Esophagus muscularis mucosa (tissue), 4 donors: Measurements from ENCODE around the gene GIMAP4. TPM values are rescaled to one million over a fixed set of nuclear protein-coding genes. Genes with fewer than 3 reads are reported as not detected.
"Not testable (repeated sequence)": the region's sequence is repeated elsewhere in the genome, so short reads cannot be mapped to it uniquely, and the experiment has no call there.

Experiments used
- DNase-seq: peaks from one replicate; pipeline ENCODE4 v3.0.0-alpha.2; 2017; ENCODE audit errors: extremely low spot score
- H3K27ac ChIP-seq, 4 donors: fragments of 200-600 bp; sonication (generic); replicated peaks in 1 of 4; 1 replicate in 3 of 4; 2 replicates in 1 of 4; pipeline ENCODE4 v1.5.1; 2016 to 2019; ENCODE audit warnings: mild to moderate bottlenecking in 1 of 4
- H3K27me3 ChIP-seq, 4 donors: fragments of 200-600 bp; sonication (generic); one replicate each; pipeline versions ENCODE4 v1.5.1 to v1.6.0; 2016 to 2019
- H3K36me3 ChIP-seq, 4 donors: fragments of 200-600 bp; sonication (generic); one replicate each; pipeline ENCODE4 v1.5.1; 2016 to 2019
- H3K4me1 ChIP-seq, 4 donors: fragments of 200-600 bp; sonication (generic); one replicate each; pipeline ENCODE4 v1.5.1; 2016 to 2019
- H3K4me3 ChIP-seq, 4 donors: fragments of 200-600 bp; sonication (generic); 1 replicate in 2 of 4; 2 replicates in 2 of 4; pipeline ENCODE4 v1.5.1; 2016 to 2019; ENCODE audit warnings: mild to moderate bottlenecking in 4 of 4, moderate library complexity in 1 of 4
- H3K9me3 ChIP-seq, 4 donors: fragments of 200-600 bp; sonication (generic); 1 replicate in 3 of 4; 2 replicates in 1 of 4; pipeline ENCODE4 v1.5.1; 2016 to 2019
- EP300 ChIP-seq: sonication (generic); formaldehyde crosslinking; IDR thresholded peaks from one replicate; pipeline ENCODE4 v1.6.1; 2017; ENCODE audit warnings: antibody characterized with exemption
- POLR2A ChIP-seq: fragments of 450-650 bp; IDR thresholded peaks from one replicate; pipeline ENCODE4 v1.6.1; 2017; ENCODE audit warnings: antibody characterized with exemption, moderate library complexity, mild to moderate bottlenecking, low read depth
- POLR2AphosphoS5 ChIP-seq, 2 donors: sonication (generic); formaldehyde crosslinking; IDR thresholded peaks; one replicate each; pipeline ENCODE4 v1.6.1; 2017; ENCODE audit warnings: antibody characterized with exemption in 2 of 2
- WGBS: methylation state at CpG from one replicate; pipeline ENCODE4 v1.1.5; 2018; 5-methylcytosine and 5-hydroxymethylcytosine counted together
- intact Hi-C: fragments of 100-400 bp; cut with DNase I; formaldehyde crosslinking; loops from one replicate; pipeline ENCODE4 v1.15.1; 2023
- total RNA-seq, 4 donors: library from RNA; depleted of rRNA; stranded (reverse); fragments of >200 nt; gene quantifications; one replicate each; pipeline versions ENCODE4 v1.1.0 to v1.2.1, GENCODE V29; 2016
- TF ChIP-seq, protein P1 (sequence below), 3 experiments: fragments of 200-600 bp in 2 of 3; fragments of 450-650 bp in 1 of 3; sonication (generic) in 2 of 3; IDR thresholded peaks; one replicate each; pipeline ENCODE4 v1.5.1; 2017 to 2019; ENCODE audit warnings: antibody characterized with exemption in 3 of 3, mild to moderate bottlenecking in 2 of 3, moderate library complexity in 1 of 3

The GIMAP4 gene
- total RNA-seq, 4 donors from 2014 or later: 18.3 to 35.3 (median 31.1) TPM

DNA sequence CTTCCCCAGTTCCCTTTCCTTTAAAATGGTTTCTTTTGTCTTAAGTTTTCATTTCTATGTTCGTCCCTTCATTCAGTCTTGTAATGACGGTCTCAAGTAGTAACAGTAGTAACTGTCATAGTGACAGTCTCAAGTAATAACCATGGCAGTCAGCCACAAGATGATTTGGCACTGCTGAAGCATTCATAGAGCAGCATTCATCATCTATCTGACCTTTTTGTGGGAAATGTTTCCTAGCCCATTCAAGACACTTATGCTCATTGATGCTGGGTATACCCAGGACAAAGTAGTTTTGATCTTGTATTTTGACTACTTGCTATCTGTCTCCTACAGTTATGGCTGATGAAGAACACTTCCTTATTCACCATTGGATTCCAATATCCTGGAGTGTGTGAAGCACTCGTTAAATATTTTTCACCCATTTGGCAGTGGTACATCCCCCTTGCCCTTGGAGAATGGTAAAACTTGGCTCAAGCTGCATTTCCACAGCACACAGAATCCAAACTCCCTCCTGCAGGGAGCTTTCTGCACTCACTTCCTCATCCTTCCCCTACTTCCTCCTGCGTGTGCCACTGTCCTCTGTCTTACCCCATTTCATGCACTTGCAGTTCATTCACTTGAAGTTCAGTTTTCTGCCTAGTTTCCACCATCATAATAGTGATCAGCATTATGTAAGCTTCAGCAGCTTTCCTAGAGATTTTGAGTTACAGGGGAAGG lies 19.0 kb downstream of the GIMAP4 start:
- Histone ChIP-seq H3K27ac (peak overlapping the region; percentile 10 to 67 (median 34)), H3K9me3 (peaks cover 0 to 3% (median under 1%) of the 10 kb centered on the region in 4 donors), H3K4me3 (no peak overlapping the region), H3K36me3 (no peaks in the 10 kb centered on the region), H3K4me1 (peaks cover 0 to 10% (median 5%) of the 10 kb centered on the region in 4 donors), H3K27me3 (no peaks in the 10 kb centered on the region)
- WGBS: 57% methylated on average over 4 of the region's 4 CpGs
- intact Hi-C loops: no loop called here
- TF ChIP-seq EP300 (no peak), POLR2A (no peak), POLR2AphosphoS5 (IDR thresholded peaks at IDR 0.05) (no peak)
- TF ChIP-seq, protein P1, sequence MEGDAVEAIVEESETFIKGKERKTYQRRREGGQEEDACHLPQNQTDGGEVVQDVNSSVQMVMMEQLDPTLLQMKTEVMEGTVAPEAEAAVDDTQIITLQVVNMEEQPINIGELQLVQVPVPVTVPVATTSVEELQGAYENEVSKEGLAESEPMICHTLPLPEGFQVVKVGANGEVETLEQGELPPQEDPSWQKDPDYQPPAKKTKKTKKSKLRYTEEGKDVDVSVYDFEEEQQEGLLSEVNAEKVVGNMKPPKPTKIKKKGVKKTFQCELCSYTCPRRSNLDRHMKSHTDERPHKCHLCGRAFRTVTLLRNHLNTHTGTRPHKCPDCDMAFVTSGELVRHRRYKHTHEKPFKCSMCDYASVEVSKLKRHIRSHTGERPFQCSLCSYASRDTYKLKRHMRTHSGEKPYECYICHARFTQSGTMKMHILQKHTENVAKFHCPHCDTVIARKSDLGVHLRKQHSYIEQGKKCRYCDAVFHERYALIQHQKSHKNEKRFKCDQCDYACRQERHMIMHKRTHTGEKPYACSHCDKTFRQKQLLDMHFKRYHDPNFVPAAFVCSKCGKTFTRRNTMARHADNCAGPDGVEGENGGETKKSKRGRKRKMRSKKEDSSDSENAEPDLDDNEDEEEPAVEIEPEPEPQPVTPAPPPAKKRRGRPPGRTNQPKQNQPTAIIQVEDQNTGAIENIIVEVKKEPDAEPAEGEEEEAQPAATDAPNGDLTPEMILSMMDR (IDR thresholded peaks at IDR 0.05): no peak
- no peak for DNase-seq

DNA sequence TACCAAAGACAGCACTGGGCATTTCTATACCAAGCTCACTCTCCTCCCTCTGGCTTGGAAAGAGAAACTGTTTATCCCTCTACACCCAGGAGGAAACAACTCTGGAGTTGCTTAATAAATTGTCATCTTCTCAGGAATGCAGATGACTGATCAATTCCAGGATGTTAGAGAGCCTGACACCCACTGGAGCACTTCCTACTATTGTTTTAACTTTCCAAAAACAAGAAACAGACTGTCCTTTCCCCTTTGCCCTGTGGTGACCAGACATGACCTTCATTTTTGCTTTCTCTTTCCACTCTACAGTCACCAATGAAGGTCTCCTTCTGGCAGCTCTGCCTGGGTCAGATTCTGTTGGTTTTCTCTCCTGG lies 19.6 kb downstream of the GIMAP4 start:
- TF ChIP-seq POLR2A (no peak), POLR2AphosphoS5 (IDR thresholded peaks at IDR 0.05) (peak; percentile 43 to 65)
- TF ChIP-seq, protein P1 (IDR thresholded peaks at IDR 0.05): no peak
- H3K27me3 ChIP-seq: no peaks in the 10 kb centered on the region
- peak overlapping the region; percentile 44 to 67 (median 58) for H3K27ac ChIP-seq
- no peak for DNase-seq
- H3K4me3 ChIP-seq: no peak overlapping the region
- peaks cover 0 to 10% (median 5%) of the 10 kb centered on the region in 4 donors for H3K4me1 ChIP-seq
- H3K9me3 ChIP-seq: peaks cover 0 to 1% (median 0%) of the 10 kb centered on the region in 4 donors
- no peaks in the 10 kb centered on the region for H3K36me3 ChIP-seq
- intact Hi-C loops: no loop called here

DNA sequence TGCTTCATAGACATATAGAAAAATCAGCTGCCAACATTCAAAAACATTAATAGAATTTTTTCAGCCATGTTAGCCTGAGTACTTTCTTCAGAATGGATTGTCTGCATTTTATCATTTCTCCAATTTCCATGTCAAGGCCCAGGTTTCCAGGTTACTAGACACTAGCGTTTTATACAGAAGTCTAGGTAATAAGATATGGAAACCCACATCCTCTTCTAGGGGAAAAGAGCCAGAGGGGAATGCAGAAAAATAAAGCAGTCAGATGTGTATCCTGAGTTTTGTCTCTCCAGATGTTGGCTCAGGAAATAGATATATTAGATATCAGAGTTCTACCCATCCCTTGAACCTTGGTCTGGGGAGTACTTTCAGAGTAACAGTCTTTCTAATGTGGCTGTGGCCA lies 20.4 kb downstream of the GIMAP4 start:
- Histone ChIP-seq H3K4me3 (no peak overlapping the region), H3K4me1 (peaks cover 0 to 10% (median 5%) of the 10 kb centered on the region in 4 donors), H3K9me3 (peaks cover 0 to 6% (median 5%) of the 10 kb centered on the region in 4 donors), H3K27ac (peak overlapping the region; percentile 44 to 67 (median 58)), H3K27me3 (no peaks in the 10 kb centered on the region), H3K36me3 (no peaks in the 10 kb centered on the region)
- TF ChIP-seq EP300: no peak
- TF ChIP-seq POLR2A: no peak
- TF ChIP-seq POLR2AphosphoS5 (IDR thresholded peaks at IDR 0.05): no peak
- TF ChIP-seq, protein P1 (IDR thresholded peaks at IDR 0.05): no peak
- 69% methylated on average over 1 of the region's 1 CpG for WGBS
- DNase-seq: no peak
- intact Hi-C loops: no loop called here

DNA sequence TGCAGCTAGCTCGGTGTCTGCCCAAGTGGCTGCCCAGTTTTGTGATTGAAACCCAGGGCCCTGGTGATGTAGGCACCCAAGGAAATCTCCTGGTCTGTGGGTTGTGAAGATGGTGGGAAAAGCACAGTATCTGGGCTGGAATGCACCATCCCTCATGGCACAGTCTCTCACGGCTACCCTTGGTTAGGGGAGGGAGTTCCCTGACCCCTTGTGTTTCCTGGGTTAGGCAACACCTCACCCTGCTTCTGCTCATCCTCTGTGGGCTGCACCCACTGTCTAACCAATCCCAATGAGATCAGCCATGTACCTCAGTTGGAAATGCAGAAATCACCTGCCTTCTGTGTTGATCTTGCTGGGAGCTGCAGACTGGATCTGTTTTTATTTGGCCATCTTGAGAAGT lies 27.6 kb downstream of the GIMAP4 start:
- TF ChIP-seq POLR2A (no peak), POLR2AphosphoS5 (IDR thresholded peaks at IDR 0.05) (no peak), EP300 (no peak)
- TF ChIP-seq, protein P1 (IDR thresholded peaks at IDR 0.05): no peak
- Histone ChIP-seq H3K36me3 (no peaks in the 10 kb centered on the region), H3K9me3 (peaks cover 0 to 19% (median 12%) of the 10 kb centered on the region in 4 donors), H3K4me1 (peaks cover 0 to 4% (median 0%) of the 10 kb centered on the region in 4 donors), H3K27ac (no peak overlapping the region), H3K27me3 (peaks cover 0 to 15% (median 0%) of the 10 kb centered on the region in 4 donors), H3K4me3 (no peak overlapping the region)
- DNase-seq: no peak
- WGBS: 54% methylated on average over 2 of the region's 2 CpGs
- intact Hi-C loops: no loop called here

DNA sequence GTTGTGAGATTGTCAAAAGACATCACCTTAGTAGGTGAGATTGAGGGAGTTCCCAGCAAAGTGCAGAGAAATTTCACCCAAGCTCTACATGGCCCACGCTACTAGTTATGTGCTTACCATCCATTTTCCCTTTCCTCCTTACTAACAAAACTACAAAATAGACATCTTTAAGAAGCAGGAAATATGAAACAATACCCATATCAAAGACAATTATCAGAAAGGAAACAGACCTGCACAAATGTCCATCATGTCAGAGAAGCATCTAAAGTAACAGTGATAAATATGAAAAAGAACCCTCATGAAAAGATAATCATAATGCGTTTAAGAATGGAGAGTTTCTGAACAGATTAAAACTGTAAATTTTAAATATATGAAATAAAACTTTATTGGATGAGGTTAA lies 28.2 kb downstream of the GIMAP4 start:
- Histone ChIP-seq H3K27me3 (peaks cover 0 to 15% (median 0%) of the 10 kb centered on the region in 4 donors), H3K4me1 (peaks cover 0 to 4% (median 0%) of the 10 kb centered on the region in 4 donors), H3K4me3 (no peak overlapping the region), H3K36me3 (no peaks in the 10 kb centered on the region), H3K27ac (no peak overlapping the region), H3K9me3 (peaks cover 0 to 19% (median 12%) of the 10 kb centered on the region in 4 donors)
- no peak for TF ChIP-seq EP300
- TF ChIP-seq POLR2A: no peak
- no peak for TF ChIP-seq POLR2AphosphoS5 (IDR thresholded peaks at IDR 0.05)
- TF ChIP-seq, protein P1 (IDR thresholded peaks at IDR 0.05): no peak
- no peak for DNase-seq
- WGBS: 81% methylated on average over 2 of the region's 2 CpGs
- intact Hi-C loops: no loop called here

DNA sequence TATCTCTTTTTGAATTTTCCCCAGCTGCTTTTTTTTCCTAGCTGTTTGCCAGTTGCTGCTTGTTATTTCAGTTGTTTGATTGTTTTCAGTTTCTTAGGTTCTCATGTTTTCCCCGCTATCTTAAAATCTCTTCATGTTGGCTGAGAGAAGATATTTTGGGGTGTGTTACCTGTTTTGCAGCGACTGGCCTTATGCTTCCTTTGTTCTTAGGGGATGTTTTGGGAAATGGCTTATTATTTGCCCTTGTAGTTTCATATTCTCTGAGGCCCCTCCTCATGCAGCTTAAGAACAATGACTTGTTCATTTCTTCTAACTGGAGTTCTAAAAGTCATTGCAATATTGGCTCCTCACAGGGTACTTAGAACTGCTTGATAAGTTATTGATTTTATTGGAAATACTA lies 36.4 kb downstream of the GIMAP4 start:
- H3K27ac ChIP-seq, H3K4me3 ChIP-seq, intact Hi-C loops, H3K36me3 ChIP-seq, DNase-seq, H3K27me3 ChIP-seq, H3K9me3 ChIP-seq, H3K4me1 ChIP-seq: not testable (repeated sequence)
- WGBS: 73% methylated on average over 2 of the region's 2 CpGs
